SK-N-SH treated with all-trans-retinoic acid at 6 μM for 48 hours (cell line): ENCODE data around the gene CRX.
"Not testable (repeated sequence)": the region's sequence is repeated elsewhere in the genome, so short reads cannot be mapped to it uniquely, and the experiment has no call there.

Experiments
- ISL1 ChIP-seq: fragments of 250-450 bp; sonication (Bioruptor Pico); IDR thresholded peaks from 2 replicates; pipeline ENCODE4 v2.1.2; 2022; ENCODE audit warnings: mild to moderate bottlenecking, moderate library complexity
- OSR1 ChIP-seq: fragments of 250-450 bp; sonication (Bioruptor Pico); IDR thresholded peaks from 2 replicates; pipeline ENCODE4 v1.8.0; 2022; ENCODE audit warnings: moderate library complexity, mild to moderate bottlenecking, inconsistent platforms
- ZFP3 ChIP-seq: fragments of 250-450 bp; sonication (Bioruptor Pico); IDR thresholded peaks from 2 replicates; pipeline ENCODE4 v1.5.0; 2020; ENCODE audit warnings: mild to moderate bottlenecking, moderate library complexity
- ZNF565 ChIP-seq: fragments of 450-650 bp; formaldehyde crosslinking; conservative IDR thresholded peaks from 2 replicates; pipeline ENCODE4 v1.5.0; 2020; ENCODE audit warnings: low read depth, mild to moderate bottlenecking, moderate library complexity
- TF ChIP-seq, protein P1 (sequence below): fragments of 250-450 bp; sonication (Bioruptor Pico); IDR thresholded peaks from 2 replicates; pipeline ENCODE4 v1.8.0; 2020; ENCODE audit warnings: mild to moderate bottlenecking, moderate library complexity, borderline replicate concordance
- TF ChIP-seq, protein P2 (sequence below): fragments of 250-450 bp; sonication (Bioruptor Pico); IDR thresholded peaks from 2 replicates; pipeline ENCODE4 v1.8.0; 2021; ENCODE audit warnings: low read depth, mild to moderate bottlenecking, moderate library complexity, borderline replicate concordance

DNA sequence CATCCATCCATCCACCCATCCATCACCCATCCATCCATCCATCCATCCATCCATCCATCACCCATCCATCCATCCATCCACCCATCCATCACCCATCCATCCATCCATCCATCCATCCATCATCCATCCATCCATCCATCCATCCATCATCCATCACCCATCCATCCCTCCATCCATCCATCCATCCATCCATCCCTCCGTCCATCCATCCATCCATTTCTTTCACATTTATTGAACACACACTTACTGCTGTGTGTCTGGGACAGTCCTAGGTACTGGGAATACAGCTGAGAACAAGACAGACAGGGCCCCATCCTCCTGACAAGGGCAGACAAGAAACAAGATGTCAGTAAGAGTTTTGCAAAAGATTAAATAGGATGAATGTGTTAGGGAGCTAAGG, 3.5 kb upstream of the CRX start:
- TF ChIP-seq ISL1, OSR1, ZFP3, ZNF565 (CRISPR knock-in tag): not testable (repeated sequence)
- TF ChIP-seq, protein P1, sequence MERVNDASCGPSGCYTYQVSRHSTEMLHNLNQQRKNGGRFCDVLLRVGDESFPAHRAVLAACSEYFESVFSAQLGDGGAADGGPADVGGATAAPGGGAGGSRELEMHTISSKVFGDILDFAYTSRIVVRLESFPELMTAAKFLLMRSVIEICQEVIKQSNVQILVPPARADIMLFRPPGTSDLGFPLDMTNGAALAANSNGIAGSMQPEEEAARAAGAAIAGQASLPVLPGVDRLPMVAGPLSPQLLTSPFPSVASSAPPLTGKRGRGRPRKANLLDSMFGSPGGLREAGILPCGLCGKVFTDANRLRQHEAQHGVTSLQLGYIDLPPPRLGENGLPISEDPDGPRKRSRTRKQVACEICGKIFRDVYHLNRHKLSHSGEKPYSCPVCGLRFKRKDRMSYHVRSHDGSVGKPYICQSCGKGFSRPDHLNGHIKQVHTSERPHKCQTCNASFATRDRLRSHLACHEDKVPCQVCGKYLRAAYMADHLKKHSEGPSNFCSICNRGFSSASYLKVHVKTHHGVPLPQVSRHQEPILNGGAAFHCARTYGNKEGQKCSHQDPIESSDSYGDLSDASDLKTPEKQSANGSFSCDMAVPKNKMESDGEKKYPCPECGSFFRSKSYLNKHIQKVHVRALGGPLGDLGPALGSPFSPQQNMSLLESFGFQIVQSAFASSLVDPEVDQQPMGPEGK, result not testable (repeated sequence)
- TF ChIP-seq, protein P2, sequence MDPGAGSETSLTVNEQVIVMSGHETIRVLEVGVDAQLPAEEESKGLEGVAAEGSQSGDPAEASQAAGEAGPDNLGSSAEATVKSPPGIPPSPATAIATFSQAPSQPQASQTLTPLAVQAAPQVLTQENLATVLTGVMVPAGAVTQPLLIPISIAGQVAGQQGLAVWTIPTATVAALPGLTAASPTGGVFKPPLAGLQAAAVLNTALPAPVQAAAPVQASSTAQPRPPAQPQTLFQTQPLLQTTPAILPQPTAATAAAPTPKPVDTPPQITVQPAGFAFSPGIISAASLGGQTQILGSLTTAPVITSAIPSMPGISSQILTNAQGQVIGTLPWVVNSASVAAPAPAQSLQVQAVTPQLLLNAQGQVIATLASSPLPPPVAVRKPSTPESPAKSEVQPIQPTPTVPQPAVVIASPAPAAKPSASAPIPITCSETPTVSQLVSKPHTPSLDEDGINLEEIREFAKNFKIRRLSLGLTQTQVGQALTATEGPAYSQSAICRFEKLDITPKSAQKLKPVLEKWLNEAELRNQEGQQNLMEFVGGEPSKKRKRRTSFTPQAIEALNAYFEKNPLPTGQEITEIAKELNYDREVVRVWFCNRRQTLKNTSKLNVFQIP (CRISPR knock-in tag), result not testable (repeated sequence)
